T-helper 9 cell (primary cell): ENCODE data around the gene FNBP1.

Source experiments
- DNase-seq: peaks from one replicate; pipeline ENCODE4 v3.0.0-alpha.2; 2020

FNBP1 gene

DNA sequence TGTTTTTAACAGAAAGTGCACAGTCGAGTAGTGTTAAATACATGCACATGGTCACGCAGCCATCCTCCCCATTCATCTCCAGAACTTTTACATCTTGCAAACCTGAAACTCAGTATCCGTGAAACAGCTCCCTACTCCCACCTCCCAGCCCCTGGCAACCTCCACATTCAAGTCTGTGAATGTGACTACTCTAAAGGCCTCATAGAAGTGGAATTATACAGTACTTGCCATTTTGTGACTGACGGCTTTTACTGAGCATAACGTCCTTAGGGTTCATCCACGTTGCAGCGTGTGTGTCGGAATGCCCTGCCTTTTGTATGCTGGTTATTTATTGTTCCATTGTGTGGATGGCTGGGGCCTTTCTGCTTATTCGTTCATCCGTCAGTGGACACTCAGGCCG, 171.9 kb downstream of the FNBP1 start:
- no peak for DNase-seq

DNA sequence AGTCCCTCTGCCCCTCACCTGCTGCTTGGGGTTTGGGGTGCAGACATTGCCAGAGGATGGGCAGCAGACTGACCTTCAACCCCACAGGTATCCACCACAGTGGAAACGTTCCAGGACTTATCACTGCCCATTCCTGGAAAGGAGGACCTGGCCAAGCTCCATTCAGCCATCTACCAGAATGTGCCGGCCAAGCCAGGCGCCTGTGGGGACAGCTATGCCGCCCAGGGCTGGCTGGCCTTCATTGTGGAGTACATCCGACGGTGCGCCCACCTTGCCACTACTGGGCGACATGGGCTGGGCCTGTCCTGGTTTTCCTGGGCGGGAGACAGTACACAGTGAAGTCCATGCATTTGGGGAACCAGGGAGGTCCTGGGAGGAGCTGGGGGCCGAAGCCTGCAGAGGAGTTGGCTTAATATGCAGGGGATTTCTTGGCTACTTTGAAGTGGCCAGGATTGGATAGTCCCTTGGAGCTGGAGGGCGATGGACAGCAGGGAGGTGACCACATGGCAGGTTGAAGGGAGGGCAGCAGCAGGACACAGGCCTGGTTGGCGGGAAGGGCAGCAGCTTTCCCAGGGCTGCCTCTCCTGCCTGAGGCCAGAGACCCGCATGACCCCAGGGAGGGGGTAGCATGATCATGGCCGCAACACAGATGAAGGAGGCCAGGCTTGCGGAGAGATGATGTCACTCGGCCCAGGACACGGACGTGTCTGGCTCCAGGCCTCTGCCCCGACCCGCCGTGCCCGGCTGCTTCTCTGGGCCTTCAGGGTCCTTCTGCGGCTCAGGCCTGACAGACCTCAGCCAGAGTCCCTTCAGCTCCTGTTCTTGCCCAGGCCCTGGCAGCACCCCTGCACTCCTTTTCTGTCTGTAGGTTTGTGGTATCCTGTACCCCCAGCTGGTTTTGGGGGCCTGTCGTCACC, 173.1 kb downstream of the FNBP1 start:
- no peak for DNase-seq

GRCh38 chr9:129868872-129869486, 174.0 kb downstream of the FNBP1 start:
- DNase-seq, result peak; percentile 87

- DNase-seq, result no peak
Measured at GRCh38 chr9:129868023-129868871, 174.7 kb downstream of the FNBP1 start.

DNA sequence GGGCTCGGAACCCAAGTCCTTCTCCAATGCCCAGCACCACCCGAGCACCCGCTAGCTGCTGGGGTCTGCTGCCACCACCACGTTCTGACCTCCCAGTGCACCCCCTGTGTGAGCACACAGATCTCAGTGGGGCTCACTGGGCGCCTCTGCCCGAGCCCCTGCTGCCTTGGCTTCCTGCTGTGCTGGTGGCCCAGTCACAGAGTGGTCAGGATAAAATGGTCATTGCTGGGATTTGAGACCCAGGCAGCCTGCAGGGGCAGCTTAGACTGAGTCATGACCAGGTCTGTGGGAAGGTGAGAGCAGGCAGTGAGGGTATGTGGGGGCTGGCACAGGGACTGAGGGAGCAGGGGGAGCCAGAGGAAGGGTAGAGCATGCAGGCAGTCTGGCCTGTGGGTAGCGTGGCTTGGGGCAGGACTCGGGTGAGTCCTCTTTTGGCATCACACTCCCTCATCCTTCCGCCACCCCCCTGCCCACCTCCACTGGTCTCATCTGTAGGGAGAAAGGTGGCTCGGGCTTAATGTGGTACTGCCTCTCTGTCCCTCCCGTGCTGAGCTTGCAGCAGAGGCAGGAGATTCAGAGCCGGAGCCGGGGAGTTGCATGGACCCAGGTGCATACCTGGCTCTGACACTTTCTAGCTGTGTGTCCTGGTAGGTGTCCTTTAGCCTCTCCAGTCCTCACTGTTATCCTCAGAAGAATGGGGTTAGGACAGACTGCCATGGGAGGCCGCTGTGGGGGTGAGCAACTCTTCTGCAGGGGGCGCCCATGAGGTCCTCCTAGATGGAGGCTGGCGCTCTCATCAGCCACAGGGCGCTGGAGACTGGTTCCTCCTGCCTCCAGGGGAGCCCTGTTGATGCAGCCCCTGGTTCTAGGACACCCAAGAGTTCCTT, 175.6 kb downstream of the FNBP1 start:
- DNase-seq, result no peak

GRCh38 chr9:129866394-129867135, 176.4 kb downstream of the FNBP1 start:
- no peak for DNase-seq

DNA sequence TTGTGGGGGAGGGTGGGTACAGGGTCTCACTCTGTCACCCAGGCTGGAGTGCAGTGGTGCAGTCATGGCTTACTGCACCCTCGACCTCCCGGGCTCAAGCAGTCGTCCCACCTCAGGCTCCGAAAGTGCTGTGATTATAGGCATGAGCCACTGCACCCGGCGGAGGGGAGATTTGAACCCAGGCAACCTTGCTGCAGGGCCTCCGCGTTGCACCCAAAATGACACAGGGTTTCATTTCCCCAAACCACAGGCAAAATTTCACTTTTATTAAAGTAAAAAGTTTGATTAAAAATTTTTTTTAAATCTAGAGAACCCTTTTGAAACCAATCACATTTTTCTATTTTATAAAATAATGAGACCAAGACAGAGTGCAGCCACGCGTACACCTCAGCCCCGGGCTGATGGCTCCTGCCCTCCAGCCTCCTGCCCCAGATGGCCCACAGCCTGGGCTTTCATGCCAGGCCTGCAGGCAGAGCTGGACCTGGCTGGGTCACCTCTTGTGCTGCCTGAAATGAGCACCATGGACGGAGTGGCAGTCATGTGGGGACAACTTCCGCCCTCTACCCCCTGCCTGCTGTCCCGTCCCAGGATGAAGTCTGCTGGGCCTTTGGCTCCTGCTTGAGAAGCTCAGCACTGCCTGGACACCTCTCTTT, 177.2 kb downstream of the FNBP1 start:
- no peak for DNase-seq

- DNase-seq, result no peak
Measured at GRCh38 chr9:129864991-129865647, 177.9 kb downstream of the FNBP1 start.

- peak; percentile 67 for DNase-seq
Measured at GRCh38 chr9:129863059-129863690, 179.8 kb downstream of the FNBP1 start.

- no peak for DNase-seq
Measured at GRCh38 chr9:129861447-129861827, 181.6 kb downstream of the FNBP1 start.

DNA sequence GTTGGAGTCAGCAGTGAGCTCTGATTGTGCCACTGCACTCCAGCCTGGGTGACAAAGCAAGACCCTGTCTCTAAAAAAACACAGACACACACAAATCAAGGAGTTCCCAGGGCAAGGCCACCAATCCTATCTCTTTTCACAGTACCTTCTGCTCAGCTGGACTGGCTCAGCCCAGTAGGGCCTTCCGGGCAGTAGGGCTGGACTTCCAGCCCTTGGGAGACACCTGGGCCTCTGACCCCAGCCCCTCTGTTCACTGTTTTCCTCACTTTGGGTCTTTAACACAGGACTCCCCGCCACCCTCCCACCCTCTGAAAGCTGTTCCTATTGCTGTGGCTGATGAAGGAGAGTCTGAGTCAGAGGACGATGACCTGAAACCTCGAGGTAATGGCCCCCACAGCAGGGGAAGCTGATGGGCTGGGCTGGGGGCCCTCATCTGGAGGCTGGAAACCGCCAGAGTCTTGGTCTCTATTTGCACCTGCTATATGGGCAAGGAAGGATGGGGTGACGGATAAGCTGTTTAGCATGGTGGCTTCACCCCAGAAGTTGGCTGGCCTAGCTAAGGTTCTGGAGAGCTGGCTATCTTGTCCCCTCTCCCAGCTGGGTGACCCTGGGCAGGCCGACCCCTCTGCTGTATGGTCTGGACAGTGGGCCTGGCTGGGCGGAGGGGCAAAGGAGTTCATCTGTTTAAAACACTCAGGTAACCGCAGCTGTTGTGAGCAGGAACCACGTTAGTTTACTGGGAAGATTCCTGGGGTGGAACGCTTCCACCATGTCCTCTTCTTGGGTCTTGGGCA, 182.1 kb downstream of the FNBP1 start:
- no peak for DNase-seq

DNA sequence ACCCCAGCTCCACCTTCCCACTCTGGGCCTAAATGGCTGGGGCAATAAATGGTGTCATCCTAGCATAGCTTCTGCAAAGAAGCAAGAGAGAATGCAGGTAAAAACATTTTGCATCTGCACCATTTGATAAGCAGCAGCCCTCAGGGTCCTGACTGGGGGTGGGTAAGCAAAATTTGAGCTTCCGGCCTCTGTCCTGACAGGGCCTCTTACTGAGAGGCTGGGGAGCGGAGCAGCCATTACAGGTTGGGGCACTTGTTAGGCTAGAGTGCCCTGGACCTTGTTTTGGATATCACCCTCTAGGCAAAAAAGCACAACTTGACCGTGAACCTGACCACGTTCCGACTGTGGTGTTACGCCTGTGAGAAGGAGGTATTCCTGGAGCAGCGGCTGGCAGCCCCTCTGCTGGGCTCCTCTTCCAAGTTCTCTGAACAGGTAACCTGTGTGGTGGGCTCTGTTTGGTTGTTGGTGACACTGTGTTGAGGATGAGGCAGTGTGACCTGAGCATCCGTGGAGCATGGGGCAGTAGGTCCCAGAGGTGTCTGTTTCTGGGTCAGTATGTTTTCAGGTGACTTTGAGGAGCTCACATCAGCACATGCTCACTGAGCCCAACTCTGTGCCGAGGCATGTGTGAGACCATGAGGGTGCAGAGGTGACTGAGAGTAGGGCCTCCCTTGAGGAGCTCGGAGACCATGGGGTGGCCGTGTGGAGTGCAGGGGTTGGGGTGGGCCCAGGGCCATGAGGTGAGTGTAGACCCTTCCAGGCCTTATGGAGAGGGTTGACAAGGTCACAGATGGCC, 184.6 kb downstream of the FNBP1 start:
- no peak for DNase-seq

- no peak for DNase-seq
Measured at GRCh38 chr9:129857207-129857606, 185.8 kb downstream of the FNBP1 start.

DNA sequence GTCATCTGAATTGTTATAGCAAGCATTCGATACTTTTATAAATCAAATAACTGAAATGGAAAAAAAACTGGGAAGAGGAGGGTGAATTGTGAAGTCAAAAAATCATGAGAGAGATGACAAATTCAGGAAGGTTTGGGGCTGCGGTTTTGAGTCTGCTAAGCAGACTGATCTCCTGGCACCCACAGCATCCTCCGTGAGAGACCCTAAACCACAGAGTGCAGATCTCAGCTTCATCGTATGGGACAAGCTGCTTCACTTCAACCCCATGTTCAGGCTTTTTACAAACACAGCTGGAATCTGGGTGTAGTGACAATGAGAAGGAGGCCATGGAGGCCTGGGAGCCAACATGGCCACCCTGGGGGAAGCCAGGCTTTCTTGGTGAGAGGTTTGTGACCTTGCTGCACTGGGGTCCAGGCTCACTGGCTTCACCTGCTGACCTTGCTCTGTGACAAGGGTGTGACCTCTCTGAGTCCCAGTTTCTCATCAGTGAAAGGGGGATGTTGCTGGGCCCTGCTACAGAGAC, 188.3 kb downstream of the FNBP1 start:
- no peak for DNase-seq

GRCh38 chr9:129853614-129854013, 189.4 kb downstream of the FNBP1 start:
- no peak for DNase-seq

GRCh38 chr9:129852579-129852978, 190.4 kb downstream of the FNBP1 start:
- no peak for DNase-seq

- DNase-seq, result no peak
Measured at GRCh38 chr9:129851821-129852220, 191.2 kb downstream of the FNBP1 start.
